NCI-H187 treated with DMSO at 0.1 percent for 48 hours (cell line): ENCODE data around the gene SLC51B.
"Not testable (repeated sequence)": the region's sequence is repeated elsewhere in the genome, so short reads cannot be mapped to it uniquely, and the experiment has no call there.

Source experiments
- DNase-seq: peaks from one replicate; lab custom pipeline; 2025; lab: John Stamatoyannopoulos, UW

The SLC51B gene

GRCh38 chr15:65099801-65100200 is 54.6 kb downstream of the SLC51B start:
- not testable (repeated sequence) for DNase-seq

GRCh38 chr15:65100442-65100841 is 55.3 kb downstream of the SLC51B start:
- DNase-seq, result no peak

- DNase-seq, result no peak
Measured at GRCh38 chr15:65101411-65101890, 56.3 kb downstream of the SLC51B start.

GRCh38 chr15:65101891-65102708 is 56.9 kb downstream of the SLC51B start:
- no peak for DNase-seq

- DNase-seq, result no peak
Measured at GRCh38 chr15:65102912-65103311, 57.7 kb downstream of the SLC51B start.
